Osteocyte (in vitro differentiated cells): ENCODE data around the gene ARID5A. TPM values are rescaled to one million over a fixed set of nuclear protein-coding genes. Genes with fewer than 3 reads are reported as not detected.

Experiments used
- DNase-seq: peaks from one replicate; pipeline ENCODE4 v3.0.0; 2021; ENCODE audit warnings: mixed read lengths; ENCODE audit not compliant: unreplicated experiment; ENCODE audit errors: extremely low spot score
- H3K27ac Mint-ChIP-seq: one replicate; pipeline ENCODE4 v1.8.0; 2021; ENCODE audit warnings: mild to moderate bottlenecking, mixed read lengths; ENCODE audit not compliant: unreplicated experiment
- H3K27me3 Mint-ChIP-seq: one replicate; pipeline ENCODE4 v1.8.0; 2021; ENCODE audit warnings: mixed read lengths; ENCODE audit not compliant: unreplicated experiment
- H3K36me3 Mint-ChIP-seq: one replicate; pipeline ENCODE4 v1.8.0; 2021; ENCODE audit warnings: mixed read lengths; ENCODE audit not compliant: unreplicated experiment
- H3K4me1 Mint-ChIP-seq: one replicate; pipeline ENCODE4 v1.8.0; 2021; ENCODE audit warnings: mixed read lengths; ENCODE audit not compliant: unreplicated experiment
- H3K4me3 Mint-ChIP-seq: one replicate; pipeline ENCODE4 v1.8.0; 2021; ENCODE audit warnings: mild to moderate bottlenecking, moderate library complexity, mixed read lengths; ENCODE audit not compliant: unreplicated experiment
- H3K9me3 Mint-ChIP-seq: one replicate; pipeline ENCODE4 v1.8.0; 2021; ENCODE audit warnings: mixed read lengths; ENCODE audit not compliant: unreplicated experiment
- CTCF ChIP-seq: fragments of 200-600 bp; sonication (generic); IDR thresholded peaks from 2 replicates; pipeline ENCODE4 v1.5.0; 2021; ENCODE audit warnings: antibody characterized with exemption, mild to moderate bottlenecking, moderate library complexity
- total RNA-seq: library from RNA; stranded (reverse); gene quantifications from 2 replicates; pipeline ENCODE4 v1.2.1, GENCODE V29; 2021

Gene ARID5A
- total RNA-seq, 1 donor from 2014 or later = 25.9 TPM

DNA sequence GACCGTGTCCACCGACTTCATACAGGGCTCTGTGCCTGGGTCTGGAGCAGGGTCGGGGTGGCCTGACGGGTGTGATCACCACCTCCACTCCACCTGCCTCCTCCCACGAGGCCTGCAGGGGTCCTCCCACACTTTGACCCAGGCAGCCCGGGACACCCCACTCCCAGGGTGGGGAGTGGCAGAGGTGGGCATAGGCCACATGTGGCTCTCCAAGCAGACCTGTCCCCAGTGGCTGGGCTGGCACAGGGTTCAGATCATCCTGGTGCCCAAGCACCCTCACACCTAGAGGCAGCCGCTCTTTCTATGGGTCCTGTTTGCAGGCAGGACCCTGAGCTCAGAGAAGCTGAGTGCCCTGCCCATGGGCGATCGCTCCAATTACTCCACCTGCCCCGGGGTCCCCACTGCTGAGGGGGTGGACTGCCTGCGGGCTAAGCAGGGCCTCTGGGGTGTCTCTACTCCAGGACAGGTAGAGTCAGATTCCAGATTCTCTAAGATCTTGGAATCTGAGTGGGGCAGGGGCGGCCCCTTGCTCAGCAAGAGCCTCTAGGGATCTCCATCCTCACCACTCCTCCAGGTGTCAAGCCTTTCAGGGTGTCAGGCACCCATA, 32.8 kb upstream of the ARID5A start:
- no peak overlapping the region for H3K4me3 Mint-ChIP-seq
- H3K27ac Mint-ChIP-seq = no peak overlapping the region
- H3K4me1 Mint-ChIP-seq = peaks cover 5% of the 10 kb centered on the region
- no peaks in the 10 kb centered on the region for H3K9me3 Mint-ChIP-seq
- no peak for TF ChIP-seq CTCF
- DNase-seq = peak; percentile 81
- H3K27me3 Mint-ChIP-seq = peaks cover 8% of the 10 kb centered on the region
- no peaks in the 10 kb centered on the region for H3K36me3 Mint-ChIP-seq

DNA sequence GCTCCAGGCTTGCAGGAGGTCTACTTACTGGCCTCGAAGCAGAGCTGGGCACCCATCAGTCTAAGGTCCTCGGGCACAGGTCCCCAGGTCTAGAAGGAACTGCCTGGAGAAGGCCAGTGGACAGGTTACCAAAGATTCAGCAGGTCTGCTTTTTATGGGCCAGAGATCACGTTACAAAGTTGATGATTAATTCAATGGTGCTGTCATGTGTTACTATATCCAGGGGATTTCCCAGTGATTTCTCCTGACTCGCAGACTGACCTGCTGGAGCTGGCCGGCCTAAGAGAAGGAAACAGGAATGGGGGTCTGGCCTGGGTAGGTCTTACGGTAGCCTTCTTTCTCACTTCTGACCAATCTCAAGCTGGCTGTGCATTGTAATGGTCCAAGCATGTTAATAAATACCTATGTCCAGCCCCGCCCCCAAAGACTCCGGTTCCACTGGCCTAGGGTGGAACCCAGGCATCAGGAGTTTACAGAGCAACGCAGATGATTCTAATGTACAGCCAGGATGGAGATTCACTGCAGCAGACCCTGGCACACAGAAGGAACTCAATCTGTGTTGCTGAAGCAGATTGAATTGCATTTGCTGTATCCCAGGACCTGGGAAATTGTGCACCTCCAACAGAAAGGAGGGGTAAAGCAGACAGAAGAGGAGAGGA, 31.2 kb upstream of the ARID5A start, which contains the start of gene NEURL3:
NEURL3 (minus strand) TSS at position 127 of the 659 bp plus-strand sequence; CDS start at position 56, 71 bp downstream.
- DNase-seq = peak; percentile 76
- H3K9me3 Mint-ChIP-seq = no peaks in the 10 kb centered on the region
- peaks cover 5% of the 10 kb centered on the region for H3K27me3 Mint-ChIP-seq
- no peaks in the 10 kb centered on the region for H3K36me3 Mint-ChIP-seq
- H3K4me1 Mint-ChIP-seq = peaks cover 10% of the 10 kb centered on the region
- no peak within 1 kb of the TSS for H3K4me3 Mint-ChIP-seq
- no peak within 1 kb of the TSS for H3K27ac Mint-ChIP-seq
- TF ChIP-seq CTCF = no peak

DNA sequence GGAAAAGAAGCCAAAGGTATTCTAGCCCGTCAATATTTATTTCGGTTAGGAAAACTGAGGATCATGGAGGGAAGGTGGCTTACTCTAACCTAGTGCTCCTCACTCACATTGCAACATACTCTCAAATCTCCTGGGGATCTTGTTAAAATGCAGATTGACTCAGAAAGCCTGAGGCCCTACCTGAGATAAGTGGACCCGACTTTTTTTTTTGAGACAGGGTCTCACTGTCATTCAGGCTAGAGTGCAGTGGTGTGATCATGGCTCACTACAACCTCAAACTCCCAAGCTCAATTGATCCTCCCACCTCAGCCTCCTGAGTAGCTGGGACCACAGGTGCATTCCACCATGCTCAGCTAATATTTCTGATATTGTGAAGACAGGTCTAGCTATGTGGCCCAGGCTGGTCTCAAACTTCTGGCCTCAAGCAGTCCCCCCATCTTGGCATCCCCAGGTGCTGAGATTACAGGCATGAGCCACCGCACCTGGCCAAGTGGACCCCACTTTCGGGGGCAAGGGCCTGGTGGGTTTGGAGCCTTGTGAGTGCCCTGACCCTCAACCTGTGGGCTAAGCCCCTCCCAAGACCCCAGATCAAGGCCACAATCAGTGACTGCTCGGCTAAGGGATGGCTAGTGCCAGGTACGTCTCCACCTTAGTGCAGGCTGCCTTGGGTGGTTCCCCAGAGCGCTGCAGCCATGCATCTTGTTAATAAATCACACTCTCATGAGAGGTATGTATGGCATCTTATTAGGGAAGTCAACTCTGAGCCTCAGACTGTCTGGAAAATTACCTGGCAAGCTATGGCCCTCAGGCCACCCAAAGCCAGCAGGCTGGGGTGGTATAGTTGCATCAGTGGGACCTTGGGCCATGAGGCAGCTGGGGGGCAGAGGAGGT, 30.3 kb upstream of the ARID5A start:
- TF ChIP-seq CTCF = no peak
- H3K36me3 Mint-ChIP-seq = no peaks in the 10 kb centered on the region
- no peak overlapping the region for H3K27ac Mint-ChIP-seq
- peaks cover 14% of the 10 kb centered on the region for H3K27me3 Mint-ChIP-seq
- peak; percentile 70 for DNase-seq
- no peak overlapping the region for H3K4me3 Mint-ChIP-seq
- H3K9me3 Mint-ChIP-seq = no peaks in the 10 kb centered on the region
- peaks cover 10% of the 10 kb centered on the region for H3K4me1 Mint-ChIP-seq

- Mint-ChIP-seq H3K36me3 (no peaks in the 10 kb centered on the region), H3K4me1 (peaks cover 10% of the 10 kb centered on the region), H3K27ac (no peak overlapping the region), H3K4me3 (no peak overlapping the region), H3K9me3 (no peaks in the 10 kb centered on the region), H3K27me3 (peaks cover 18% of the 10 kb centered on the region)
- no peak for TF ChIP-seq CTCF
- DNase-seq = peak; percentile 46
Observed at GRCh38 chr2:96506907-96507240, 29.7 kb upstream of the ARID5A start.
